HG03108 (cell line): Measurements from ENCODE around the gene BPIFA3.
"Not testable (repeated sequence)": the region's sequence is repeated elsewhere in the genome, so short reads cannot be mapped to it uniquely, and the experiment has no call there.

Experiments
- ATAC-seq: cut with Tn5 transposase; IDR thresholded peaks from one replicate; pipeline ENCODE4 v1.9.1; 2021; ENCODE audit warnings: moderate library complexity; ENCODE audit not compliant: unreplicated experiment

The BPIFA3 gene

DNA sequence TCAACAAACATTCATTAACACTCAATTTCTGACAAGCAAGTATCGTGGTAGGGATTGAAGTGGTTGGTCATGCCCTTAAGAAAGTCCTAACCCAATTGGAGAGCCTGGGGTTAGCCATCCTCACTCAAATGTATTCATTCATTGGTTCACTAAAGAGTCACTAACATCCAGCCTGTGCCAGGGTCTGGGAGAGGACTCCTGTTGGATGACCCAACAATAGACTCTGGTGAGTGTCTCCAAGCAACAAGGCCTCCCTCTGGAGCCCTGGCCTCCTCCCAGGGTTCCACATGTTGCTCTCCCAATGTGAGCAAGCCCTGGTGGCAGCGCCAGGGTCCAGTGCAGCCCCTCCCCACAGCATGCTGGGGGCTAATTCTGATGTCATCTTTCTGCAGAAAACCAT, at the start of gene BPIFA3:
Gene BPIFA3 (plus strand): TSS at position 301 of the 400 bp plus-strand sequence. CDS start 185 bp downstream, outside the sequence.
- ATAC-seq: no peak

DNA sequence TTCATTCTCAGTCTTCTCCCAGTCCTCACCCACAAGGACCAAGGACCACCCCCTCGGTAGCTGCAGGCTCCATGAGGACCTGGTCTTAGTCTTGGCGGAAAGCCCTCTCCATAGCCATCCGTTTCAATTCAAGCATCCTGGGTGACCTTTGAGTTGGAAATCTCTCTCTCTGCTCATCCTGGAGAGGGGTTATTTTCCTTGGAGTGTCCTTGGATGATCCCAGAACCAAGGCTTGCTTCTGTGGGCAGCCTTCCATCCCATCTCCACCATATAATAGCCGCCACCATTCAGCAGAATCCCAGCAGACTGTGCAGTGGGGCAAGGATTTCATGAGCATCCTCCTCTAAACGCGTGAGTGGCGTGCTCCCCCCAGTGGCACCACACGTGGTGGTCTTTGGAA, 49.3 kb upstream of the BPIFA3 start, which contains the start of gene BPIFA2:
Gene BPIFA2 (plus strand): TSS at position 301 of the 400 bp plus-strand sequence. CDS start 987 bp downstream, outside the sequence.
- ATAC-seq: no peak

DNA sequence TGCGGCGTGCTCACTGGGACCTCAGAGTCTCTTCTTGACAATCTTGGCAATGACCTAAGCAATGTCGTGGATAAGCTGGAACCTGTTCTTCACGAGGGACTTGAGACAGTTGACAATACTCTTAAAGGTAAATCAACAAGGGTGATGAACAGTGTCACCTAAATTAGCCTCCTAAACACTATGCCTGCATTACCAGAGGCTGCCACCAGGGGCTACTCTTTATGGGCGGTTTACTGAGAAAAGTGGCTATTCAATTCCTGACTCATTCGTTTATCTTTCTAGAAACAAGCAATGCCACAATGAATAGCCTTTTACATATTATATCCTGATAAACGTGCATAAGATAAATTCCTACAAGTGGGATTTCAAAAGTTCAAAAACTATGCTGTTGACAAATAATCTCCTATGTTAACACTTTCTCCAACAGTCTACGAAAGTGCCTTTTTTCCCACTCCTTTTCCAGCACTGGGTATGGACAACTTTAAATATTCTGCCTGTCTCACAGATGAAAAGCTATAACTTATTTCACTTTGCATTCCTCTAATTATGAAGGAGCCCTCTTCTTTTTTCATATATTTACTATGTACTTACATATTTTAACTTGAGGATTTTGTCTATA, 47.9 kb upstream of the BPIFA3 start:
- ATAC-seq: no peak

DNA sequence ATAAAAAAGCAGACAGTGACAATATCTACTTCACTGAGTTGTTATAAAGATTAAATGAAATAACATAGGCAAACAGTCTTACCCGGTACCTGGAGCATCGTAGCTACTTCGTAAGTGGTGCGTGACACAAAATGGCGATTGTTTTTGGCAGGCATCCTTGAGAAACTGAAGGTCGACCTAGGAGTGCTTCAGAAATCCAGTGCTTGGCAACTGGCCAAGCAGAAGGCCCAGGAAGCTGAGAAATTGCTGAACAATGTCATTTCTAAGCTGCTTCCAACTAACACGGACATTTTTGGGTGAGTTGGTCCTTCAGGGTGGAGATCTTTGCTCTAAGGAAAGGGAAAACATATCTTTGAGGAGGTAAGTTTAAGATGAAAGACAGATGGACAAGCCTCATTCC, 44.4 kb upstream of the BPIFA3 start:
- no peak for ATAC-seq

DNA sequence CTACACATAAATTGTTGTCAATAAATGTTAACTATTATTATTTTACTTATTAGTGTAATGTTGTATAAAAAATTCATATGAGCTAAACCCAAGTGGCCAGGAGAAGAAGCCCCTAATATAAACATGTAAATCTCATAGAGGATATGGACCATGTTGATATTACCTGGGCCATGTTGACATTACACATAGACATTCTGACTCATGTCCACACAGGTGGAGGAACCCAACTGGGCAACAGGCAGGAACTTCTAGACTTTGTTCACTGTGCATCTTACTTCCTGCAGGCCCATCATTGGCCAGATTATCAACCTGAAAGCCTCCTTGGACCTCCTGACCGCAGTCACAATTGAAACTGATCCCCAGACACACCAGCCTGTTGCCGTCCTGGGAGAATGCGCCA, 42.0 kb upstream of the BPIFA3 start:
- no peak for ATAC-seq

DNA sequence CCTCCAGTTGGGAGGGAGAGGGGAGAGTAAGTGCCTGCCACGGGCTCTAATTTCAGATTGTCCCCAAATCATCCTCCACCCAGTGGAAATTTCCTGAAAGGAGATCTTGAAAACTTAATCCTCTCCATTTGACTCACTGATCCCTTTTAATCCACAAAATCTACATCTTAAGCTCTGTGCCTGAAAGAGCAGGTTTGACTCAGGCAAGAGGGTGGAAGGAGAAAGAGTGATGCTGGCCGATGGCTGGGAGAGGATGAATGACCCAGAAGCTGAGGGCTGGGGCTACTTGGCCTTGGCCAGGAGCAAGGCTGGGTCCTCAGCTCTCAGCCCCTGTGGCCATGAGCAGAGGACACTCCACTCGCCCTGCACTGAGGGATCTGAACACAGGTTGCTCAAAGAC, 41.1 kb upstream of the BPIFA3 start:
- no peak for ATAC-seq

DNA sequence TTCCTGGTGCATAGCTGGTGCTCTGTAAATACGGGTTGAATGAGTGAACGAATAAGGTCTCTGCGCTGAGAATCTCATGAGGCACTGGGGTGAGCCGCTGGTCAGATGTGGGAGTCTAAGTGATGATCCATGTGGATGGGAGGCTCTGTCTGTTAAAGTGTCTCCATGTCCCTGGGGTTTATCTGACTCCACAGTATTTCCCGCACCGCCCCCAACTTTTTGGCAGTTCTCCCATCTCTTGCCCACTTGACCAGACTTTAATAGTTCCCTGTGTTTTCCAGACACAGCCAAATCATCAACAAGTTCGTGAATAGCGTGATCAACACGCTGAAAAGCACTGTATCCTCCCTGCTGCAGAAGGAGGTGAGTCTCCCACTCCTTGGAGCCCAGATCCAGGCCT, 39.3 kb upstream of the BPIFA3 start:
- no peak for ATAC-seq

DNA sequence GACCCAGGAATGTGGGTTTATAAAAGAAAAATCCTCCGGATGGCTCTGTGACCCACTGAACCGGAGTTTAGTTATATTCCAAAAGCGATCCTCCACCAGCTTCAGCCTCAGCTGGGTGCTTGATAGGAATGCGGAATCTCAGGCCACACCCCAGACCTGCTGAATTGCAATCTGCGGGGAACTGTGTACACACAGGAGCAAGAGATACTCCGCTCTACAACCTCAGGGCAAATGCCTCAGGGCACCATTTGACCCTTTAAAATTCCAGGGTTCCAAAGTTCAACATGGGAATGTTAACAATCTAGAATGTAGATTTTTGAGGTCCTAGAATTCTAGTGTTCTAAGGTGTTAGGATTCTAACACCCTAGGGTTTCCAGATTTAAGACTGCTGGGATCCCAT, 38.4 kb upstream of the BPIFA3 start:
- no peak for ATAC-seq

DNA sequence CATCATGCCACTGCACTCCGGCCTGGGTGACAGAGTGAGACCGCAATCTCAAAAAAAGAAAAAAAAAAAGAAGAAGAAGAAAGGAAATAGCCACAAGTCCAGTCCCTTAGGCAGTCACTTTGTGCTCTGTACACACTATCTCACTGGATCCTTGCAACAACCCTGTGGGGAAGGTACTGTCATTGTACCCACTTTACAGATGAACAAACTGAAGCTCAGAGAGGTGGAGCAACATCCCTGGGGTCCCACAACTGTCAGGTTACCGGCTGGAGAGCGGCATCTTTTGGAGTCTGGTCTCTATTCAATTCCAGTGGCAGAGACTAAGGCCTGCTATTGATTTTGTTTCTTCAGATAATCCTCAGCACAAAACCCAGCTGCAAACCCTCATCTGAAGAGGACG, 37.0 kb upstream of the BPIFA3 start:
- no peak for ATAC-seq

DNA sequence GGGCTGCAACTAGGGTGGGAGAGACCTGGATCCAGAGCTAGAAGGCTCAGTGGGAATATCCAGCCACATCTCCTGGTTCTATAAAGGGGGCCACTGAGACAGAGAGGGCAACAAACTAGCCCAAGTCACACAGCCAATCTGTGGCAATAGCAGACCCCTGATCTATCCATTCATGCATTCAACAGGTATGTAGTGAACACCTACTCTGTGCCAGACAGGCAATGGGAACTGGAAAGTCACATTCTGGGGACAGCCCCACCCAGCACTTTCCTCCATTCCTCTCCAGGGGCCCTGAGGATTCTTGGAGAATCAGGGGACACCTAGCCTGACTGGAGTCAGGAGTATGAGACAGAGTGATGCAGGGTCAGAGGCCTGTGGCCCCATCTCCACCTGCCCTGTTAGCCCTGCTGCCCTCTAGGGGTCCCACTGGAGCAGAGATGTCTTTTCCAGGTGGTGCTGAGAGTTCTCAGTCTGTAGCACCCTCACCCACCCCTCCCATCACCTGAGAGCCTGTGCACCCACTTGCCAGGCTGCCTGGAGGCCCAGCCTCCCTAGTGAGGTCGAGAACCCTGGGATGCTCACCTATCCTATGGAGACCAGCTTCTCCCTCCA, 35.6 kb upstream of the BPIFA3 start:
- ATAC-seq: no peak

DNA sequence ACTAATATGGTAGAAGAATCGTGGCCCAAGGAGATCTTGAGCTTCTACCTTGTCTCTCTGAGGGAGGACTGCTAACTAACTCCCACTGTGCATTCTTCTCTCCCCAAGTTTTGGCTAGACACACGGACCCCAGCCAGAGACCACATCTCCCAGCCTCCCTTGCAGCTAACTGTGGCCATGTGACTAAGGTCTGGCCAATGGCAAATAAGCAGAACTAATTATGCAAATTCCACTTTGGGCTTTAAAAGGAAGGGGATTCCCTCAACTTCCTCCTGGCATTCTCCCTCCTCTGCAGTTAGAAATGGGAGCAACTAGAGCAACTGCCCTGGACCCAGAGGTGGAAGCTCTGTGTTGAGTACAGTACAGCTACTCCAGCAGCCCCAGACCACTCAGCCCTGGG, 33.8 kb upstream of the BPIFA3 start:
- no peak for ATAC-seq

DNA sequence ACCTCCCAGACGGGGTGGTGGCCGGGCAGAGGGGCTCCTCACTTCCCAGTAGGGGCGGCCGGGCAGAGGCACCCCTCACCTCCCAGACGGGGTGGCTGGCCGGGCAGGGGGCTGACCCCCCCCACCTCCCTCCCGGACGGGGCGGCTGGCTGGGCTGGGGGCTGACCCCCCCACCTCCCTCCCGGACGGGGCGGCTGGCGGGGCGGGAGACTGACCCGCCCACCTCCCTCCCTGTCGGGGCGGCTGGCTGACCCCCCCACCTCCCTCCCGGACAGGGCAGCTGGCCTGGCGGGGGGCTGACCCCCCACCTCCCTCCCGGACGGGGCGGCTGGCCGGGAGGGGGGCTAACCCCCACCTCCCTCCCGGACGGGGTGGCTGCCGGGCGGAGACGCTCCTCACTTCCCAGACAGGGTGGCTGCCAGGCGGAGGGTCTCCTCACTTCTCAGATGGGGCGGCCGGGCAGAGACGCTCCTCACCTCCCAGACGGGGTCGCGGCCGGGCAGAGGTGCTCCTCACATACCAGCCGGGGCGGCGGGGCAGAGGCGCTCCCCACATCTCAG, 32.0 kb upstream of the BPIFA3 start:
- not testable (repeated sequence) for ATAC-seq

DNA sequence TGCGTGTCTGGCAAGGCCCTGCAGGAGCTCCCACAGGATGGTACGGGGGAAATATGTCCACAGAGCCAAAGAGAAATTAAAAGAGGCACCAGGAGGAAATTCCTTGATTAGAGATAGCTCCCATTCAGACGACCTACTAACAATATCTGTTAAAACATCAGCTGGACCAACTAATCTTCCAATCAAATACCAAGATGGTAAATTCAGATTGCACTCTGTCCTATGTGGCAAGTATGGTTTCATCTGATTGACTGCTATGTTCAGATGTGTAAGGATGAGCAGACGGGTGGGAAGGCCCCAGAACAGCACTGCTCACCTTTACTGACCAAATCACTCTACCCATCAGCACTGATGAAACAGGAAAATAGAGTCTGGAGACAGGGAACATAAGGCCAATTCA, 29.7 kb upstream of the BPIFA3 start:
- no peak for ATAC-seq

DNA sequence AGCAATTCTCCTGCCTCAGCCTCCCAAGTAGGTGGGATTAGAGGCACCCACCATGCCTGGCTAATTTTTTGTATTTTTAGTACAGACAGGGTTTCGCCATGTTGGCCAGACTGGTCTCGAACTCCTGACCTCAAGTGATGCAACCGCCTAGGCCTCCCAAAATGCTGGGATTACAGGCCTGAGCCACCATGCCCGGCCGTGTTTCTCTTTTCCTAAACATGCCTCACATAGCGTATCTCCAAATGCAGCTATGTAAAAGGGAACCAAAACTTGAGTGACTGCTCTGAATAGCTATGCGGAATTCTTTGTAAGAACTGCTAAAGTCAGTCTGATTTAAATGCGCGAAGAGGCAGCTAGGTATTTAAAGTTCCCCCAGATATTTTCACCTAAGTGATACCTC, 28.7 kb upstream of the BPIFA3 start:
- no peak for ATAC-seq

DNA sequence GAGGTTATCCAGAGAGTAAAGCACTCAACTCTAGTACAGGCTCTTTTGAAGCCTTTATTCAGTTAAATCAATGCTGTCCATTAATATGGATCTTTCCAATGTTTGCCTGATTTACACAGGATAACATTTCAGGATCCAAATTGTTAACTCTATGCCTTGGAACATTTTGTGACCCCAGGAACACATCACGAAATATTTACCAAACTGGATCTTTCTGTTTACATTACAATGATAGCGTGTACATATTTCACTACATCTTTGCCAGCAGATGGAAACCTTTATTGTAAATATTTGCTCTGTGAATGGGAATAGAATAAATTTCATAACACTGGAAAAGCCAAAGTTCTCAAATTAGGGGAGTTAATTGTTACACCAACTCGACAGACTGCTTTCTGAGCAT, 25.7 kb upstream of the BPIFA3 start:
- ATAC-seq: no peak

DNA sequence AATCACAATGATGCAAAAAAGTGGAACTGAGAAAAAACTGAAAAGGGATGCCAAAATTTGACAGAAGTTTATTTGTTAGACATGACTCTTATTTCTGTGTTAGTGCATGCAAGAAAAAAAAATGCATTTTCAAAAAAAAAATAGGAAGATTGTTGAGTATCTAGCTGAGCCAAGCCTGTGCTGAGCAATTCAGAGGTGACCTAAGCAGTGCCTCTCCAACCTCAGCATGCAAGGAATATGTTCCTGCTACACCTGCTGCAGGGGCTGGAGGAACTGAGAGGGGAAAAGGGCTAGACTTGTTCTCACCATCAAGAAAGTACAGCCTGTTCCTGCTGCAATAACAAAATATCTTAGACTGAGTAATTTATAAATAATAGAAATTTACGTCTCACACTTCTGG, 25.2 kb upstream of the BPIFA3 start:
- ATAC-seq: no peak

DNA sequence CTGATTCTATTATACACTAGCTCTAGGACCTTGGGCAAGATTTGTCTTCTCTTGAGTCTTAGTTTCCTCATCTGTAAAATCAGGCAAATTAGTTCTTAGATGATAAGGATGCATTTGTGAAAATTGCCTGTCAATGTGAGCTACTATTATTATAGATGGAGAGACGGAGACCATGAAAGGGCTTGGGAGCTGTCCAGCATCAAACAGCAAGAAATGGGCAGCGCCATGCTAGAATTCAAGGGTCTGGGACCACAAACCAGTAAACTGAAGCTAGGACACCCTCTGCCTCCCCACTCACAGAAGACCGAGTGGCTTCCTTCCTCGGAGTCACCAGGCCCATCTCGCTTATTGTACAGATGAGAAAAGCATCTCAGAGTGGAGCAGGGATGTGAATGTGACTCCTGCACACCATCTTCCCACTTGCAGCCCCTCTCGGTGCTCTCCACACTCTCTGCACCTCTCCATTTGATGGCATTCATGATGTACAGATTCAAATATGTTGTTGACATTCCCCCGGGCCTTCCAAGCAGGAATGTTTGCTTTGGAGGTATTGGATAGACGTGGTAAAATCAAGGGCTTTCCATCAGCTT, 24.1 kb upstream of the BPIFA3 start:
- no peak for ATAC-seq

DNA sequence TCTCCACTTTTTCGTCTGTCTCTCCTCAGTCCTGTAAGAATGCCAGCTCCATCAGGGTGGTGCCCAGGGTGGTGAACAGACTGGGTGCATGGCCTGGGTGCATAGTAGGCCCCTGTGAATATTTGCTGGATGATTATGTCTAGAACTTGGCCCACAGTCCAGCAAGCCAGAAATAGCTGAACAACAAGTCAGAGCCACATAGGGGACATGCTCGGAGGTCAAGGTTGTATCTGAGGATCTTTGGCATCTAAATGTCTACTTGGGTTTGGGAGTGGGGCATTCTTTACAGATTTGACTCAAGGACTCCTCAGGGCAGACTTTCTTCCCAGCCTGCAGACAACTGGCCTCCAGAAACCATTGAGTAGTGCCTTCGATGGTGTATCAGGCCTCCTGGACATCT, 18.1 kb upstream of the BPIFA3 start:
- ATAC-seq: no peak

DNA sequence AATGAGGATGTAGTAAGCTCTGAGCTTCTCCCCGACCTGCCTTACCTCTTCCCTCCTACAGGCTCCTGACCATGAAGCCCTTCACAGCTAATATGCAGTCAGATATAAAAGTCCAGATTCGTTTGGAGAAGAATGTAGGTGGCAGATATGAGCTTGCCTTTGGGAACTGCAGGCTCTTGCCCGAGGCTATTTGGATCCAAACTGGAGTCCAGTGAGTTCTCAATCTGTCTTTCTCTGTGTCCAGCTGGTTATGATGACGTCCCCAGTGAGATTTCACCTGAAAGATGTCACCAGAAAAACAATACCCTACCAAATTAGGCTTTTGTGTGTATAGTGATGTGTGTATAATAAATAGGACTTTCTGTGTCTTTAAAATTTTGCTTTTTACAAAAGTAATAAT, 14.7 kb upstream of the BPIFA3 start:
- no peak for ATAC-seq

DNA sequence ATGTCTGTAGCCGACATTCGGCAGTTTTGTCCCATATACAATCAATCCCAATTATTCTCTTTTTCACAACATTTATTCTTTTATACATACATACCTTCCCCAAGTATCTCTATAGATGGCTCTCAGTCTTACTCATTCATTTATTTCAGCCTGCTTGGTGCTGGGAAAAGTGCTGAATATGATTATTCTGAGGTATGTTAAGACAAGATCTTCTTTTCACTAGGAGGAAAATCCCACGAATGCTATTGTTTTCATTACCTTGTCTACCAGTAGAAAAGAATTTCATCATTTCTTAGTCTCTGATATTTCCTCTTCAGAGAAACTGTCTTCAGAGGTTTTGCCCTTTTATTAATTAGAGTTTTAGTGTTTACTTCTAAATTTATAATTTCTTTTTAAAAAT, 13.7 kb upstream of the BPIFA3 start:
- no peak for ATAC-seq

DNA sequence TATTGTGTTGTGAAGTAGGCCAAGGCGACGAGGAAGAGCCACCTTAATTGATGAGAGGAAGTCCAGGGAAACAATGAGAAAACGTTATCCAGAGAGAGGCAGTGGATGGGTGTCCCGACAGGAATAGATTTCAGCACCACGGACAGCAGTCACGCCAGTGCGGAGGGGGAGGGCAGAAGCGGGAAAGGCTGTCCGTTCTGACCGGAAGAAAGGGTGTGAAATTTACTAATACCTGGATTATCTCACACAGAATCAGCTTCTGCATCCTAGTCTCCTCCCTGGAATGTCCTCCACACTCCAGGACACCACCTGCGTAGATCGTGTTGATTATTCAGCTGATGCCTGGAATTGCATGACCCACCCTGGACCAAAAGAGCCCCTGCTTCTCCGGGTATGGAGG, 7.4 kb upstream of the BPIFA3 start:
- ATAC-seq: no peak

DNA sequence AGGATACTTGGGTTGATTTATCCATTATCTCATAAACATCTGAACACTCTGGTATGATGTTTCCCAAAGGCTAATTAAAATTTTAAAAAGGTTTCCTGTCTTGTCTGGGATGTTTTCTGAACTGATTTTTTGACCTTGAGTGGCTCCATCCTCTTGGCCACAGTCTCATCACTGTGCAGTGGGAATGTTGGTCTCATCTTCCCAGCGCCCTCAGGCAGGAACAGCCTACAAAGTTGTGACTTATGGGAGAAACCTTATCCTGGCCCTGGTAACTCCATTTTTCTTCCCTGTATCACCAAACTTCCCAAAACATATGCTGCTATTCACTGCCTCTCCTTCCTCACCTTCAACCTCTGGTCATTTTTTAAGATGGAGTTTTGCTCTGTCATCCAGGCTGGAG, 6.8 kb upstream of the BPIFA3 start:
- ATAC-seq: no peak
